ENCODE measurements around the gene LIMS1.

LIMS1 gene, protein sequence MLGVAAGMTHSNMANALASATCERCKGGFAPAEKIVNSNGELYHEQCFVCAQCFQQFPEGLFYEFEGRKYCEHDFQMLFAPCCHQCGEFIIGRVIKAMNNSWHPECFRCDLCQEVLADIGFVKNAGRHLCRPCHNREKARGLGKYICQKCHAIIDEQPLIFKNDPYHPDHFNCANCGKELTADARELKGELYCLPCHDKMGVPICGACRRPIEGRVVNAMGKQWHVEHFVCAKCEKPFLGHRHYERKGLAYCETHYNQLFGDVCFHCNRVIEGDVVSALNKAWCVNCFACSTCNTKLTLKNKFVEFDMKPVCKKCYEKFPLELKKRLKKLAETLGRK

DNA sequence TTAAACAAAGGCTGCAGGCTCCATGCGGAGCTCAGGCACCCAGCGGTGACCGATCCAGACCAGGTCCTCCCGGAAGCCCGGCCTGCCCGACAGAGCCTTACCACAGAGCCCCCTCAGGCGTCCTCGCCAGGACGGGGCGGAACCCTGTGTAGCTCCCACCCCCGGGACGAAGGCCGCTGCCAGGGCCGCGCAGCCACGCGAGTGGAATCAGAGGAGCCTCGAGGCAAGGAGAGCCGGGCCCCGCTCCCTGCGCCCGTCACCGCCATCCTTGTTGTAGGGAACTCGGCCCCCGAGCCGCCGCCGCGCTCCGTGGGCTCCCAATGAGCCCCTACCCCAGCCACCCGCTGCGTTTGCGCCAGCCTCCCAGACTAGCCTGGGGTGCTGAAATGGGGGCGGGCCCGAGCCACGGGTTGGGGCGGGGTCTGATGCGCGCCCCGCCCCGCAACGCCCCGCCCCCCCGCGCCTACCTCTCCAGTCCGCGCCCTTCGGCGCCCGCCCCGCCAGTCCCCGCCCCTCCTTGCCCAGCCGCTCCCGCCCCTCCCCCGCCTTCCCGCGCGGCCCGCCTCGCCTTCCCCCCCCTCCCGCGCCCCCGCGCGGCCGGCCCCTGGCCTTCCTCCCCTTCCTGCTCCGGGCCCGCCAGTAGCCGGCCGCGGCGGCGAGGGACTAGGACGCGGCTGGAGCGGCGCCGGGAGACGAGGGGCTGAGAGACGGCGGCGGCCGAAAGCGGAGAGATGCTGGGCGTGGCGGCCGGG, at the start of gene LIMS1:
TSS of gene LIMS1 (plus strand) at position 639 of the 752 bp plus-strand sequence. CDS start at position 732, 93 bp downstream.
- TF ChIP-seq CEBPB (IDR thresholded peaks at IDR 0.05) (no peak), EP300 (IDR thresholded peaks at IDR 0.05; ENCODE audit: borderline replicate concordance) (peak; percentile 25; the same call in 1 of the 2 replicates), TAF1 (IDR thresholded peaks at IDR 0.05; ENCODE audit: low read depth) (peak; percentile 10), ZBTB7A (IDR thresholded peaks at IDR 0.05; ENCODE audit: low read depth) (peak; percentile 76; the same call in 1 of the 2 replicates), TEAD4 (IDR thresholded peaks at IDR 0.05) (peak; percentile 5; the same call in 1 of the 2 replicates), NFIC (IDR thresholded peaks at IDR 0.05) (peak; percentile 63)
- TF ChIP-seq, protein P1, sequence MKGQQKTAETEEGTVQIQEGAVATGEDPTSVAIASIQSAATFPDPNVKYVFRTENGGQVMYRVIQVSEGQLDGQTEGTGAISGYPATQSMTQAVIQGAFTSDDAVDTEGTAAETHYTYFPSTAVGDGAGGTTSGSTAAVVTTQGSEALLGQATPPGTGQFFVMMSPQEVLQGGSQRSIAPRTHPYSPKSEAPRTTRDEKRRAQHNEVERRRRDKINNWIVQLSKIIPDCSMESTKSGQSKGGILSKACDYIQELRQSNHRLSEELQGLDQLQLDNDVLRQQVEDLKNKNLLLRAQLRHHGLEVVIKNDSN (IDR thresholded peaks at IDR 0.05) = no peak; the same call in 1 of the 2 replicates
- TF ChIP-seq, protein P2, sequence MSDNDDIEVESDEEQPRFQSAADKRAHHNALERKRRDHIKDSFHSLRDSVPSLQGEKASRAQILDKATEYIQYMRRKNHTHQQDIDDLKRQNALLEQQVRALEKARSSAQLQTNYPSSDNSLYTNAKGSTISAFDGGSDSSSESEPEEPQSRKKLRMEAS (IDR thresholded peaks at IDR 0.05) = peak; percentile 64

DNA sequence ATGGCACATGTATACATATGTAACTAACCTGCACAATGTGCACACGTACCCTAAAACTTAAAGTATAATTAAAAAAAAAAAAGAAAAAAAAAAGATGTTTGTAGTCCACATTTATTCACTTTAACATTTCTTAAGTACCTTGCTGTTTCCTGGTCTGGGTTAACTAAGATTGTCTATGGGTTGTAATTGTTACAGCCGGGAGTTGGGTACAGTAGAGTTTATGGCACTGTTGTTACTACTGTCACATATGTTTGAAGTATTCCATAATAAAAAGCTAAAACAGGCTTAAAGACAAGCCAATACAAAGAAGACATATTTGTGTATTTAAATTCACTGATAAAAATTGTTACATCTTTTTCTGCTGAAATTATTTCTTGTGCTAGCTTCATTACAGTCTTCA, 49.0 kb upstream of the LIMS1 start:
- TF ChIP-seq FOXM1 (IDR thresholded peaks at IDR 0.05; ENCODE audit: borderline replicate concordance, low read depth) = no peak
- TF ChIP-seq, protein P1 (IDR thresholded peaks at IDR 0.05) = no peak
- TF ChIP-seq RAD21 (IDR thresholded peaks at IDR 0.05; ENCODE audit: low read depth) = no peak
- no peak for TF ChIP-seq CEBPB (IDR thresholded peaks at IDR 0.05)
- TF ChIP-seq TAF1 (IDR thresholded peaks at IDR 0.05; ENCODE audit: low read depth) = no peak

DNA sequence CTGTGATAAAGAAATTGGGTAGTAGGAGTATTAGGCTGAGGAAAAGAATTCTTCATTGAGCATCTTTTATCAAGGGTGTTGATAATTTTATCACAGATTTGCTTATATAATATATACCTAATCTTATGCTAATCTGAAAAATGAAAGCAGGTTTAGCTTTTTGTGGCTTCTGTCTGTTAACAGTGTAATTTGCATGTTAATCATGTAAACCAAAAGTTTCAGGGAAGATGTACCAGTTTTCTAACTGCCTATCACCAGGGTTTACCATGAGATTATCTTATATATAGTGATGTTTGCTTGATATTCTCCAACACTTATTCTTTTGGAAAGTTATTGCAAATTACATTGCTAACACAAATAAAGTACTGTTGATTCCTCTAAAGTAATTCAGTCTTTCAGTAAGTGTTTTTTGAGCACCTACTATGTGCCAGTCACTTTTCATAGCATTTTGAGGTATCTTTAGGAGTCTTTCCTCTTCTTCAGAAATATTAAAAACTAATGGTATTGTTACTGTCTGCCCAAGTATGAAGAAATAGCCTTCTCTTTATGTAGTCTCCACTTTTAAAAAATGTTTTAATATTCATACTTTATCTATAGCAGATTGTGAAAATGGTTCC, 43.7 kb upstream of the LIMS1 start:
- no peak for TF ChIP-seq YY1 (IDR thresholded peaks at IDR 0.05; ENCODE audit: low read depth)
- TF ChIP-seq, protein P3, sequence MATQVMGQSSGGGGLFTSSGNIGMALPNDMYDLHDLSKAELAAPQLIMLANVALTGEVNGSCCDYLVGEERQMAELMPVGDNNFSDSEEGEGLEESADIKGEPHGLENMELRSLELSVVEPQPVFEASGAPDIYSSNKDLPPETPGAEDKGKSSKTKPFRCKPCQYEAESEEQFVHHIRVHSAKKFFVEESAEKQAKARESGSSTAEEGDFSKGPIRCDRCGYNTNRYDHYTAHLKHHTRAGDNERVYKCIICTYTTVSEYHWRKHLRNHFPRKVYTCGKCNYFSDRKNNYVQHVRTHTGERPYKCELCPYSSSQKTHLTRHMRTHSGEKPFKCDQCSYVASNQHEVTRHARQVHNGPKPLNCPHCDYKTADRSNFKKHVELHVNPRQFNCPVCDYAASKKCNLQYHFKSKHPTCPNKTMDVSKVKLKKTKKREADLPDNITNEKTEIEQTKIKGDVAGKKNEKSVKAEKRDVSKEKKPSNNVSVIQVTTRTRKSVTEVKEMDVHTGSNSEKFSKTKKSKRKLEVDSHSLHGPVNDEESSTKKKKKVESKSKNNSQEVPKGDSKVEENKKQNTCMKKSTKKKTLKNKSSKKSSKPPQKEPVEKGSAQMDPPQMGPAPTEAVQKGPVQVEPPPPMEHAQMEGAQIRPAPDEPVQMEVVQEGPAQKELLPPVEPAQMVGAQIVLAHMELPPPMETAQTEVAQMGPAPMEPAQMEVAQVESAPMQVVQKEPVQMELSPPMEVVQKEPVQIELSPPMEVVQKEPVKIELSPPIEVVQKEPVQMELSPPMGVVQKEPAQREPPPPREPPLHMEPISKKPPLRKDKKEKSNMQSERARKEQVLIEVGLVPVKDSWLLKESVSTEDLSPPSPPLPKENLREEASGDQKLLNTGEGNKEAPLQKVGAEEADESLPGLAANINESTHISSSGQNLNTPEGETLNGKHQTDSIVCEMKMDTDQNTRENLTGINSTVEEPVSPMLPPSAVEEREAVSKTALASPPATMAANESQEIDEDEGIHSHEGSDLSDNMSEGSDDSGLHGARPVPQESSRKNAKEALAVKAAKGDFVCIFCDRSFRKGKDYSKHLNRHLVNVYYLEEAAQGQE (IDR thresholded peaks at IDR 0.05; ENCODE audit: low read depth) = no peak
- TF ChIP-seq EGR1 (IDR thresholded peaks at IDR 0.05) = no peak
- no peak for TF ChIP-seq RAD21 (IDR thresholded peaks at IDR 0.05; ENCODE audit: low read depth)
- TF ChIP-seq TAF1 (IDR thresholded peaks at IDR 0.05; ENCODE audit: low read depth) = no peak
- no peak for TF ChIP-seq TEAD4 (IDR thresholded peaks at IDR 0.05)
- TF ChIP-seq CEBPB (IDR thresholded peaks at IDR 0.05) = no peak
- TF ChIP-seq FOXM1 (IDR thresholded peaks at IDR 0.05; ENCODE audit: borderline replicate concordance, low read depth) = no peak
- no peak for TF ChIP-seq EP300 (IDR thresholded peaks at IDR 0.05; ENCODE audit: borderline replicate concordance)
- TF ChIP-seq ZBTB7A (IDR thresholded peaks at IDR 0.05; ENCODE audit: low read depth) = no peak
- TF ChIP-seq CREB1 (IDR thresholded peaks at IDR 0.05; ENCODE audit: low read depth) = no peak
- TF ChIP-seq, protein P1 (IDR thresholded peaks at IDR 0.05) = no peak
- no peak for TF ChIP-seq NFIC (IDR thresholded peaks at IDR 0.05)
- TF ChIP-seq, protein P2 (IDR thresholded peaks at IDR 0.05) = no peak
- TF ChIP-seq TCF12 (IDR thresholded peaks at IDR 0.05; ENCODE audit: low read depth) = no peak

DNA sequence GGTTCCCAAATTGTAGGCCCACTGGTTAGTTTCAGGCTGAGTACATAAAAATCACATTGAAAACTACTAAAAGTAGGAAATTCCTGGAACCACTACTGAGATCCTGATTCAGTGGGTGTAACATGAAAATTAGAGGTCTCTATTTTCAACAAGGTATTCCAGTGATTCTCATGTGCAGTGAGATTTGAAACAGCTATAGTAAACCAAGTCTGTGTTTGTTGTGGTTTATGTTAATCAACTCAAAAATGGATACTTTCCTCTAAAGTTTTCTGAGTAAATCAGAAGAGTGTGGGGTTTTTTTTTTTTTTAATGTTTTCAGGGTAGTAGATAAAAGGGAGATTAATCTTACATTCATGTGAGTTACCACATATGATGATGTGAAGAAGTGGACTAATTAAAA, 42.4 kb upstream of the LIMS1 start:
- TF ChIP-seq, protein P3 (IDR thresholded peaks at IDR 0.05; ENCODE audit: low read depth) = no peak
- TF ChIP-seq FOXM1 (IDR thresholded peaks at IDR 0.05; ENCODE audit: borderline replicate concordance, low read depth) (no peak), EGR1 (IDR thresholded peaks at IDR 0.05) (no peak), CREB1 (IDR thresholded peaks at IDR 0.05; ENCODE audit: low read depth) (no peak), EP300 (IDR thresholded peaks at IDR 0.05; ENCODE audit: borderline replicate concordance) (no peak), CEBPB (IDR thresholded peaks at IDR 0.05) (no peak), TCF12 (IDR thresholded peaks at IDR 0.05; ENCODE audit: low read depth) (no peak), RAD21 (IDR thresholded peaks at IDR 0.05; ENCODE audit: low read depth) (no peak), ZBTB7A (IDR thresholded peaks at IDR 0.05; ENCODE audit: low read depth) (no peak), TAF1 (IDR thresholded peaks at IDR 0.05; ENCODE audit: low read depth) (no peak), NFIC (IDR thresholded peaks at IDR 0.05) (no peak), TEAD4 (IDR thresholded peaks at IDR 0.05) (no peak), YY1 (IDR thresholded peaks at IDR 0.05; ENCODE audit: low read depth) (no peak)
- TF ChIP-seq, protein P2 (IDR thresholded peaks at IDR 0.05) = no peak
- TF ChIP-seq, protein P1 (IDR thresholded peaks at IDR 0.05) = no peak

Measured in Ishikawa (cell line).